Suppressor macrophage treated with lipopolysaccharide for 1 hour (primary cell): Measurements from ENCODE around the gene MOB3B.

Experiments
- DNase-seq, 3 donors: peaks; one replicate each; pipeline ENCODE4 v3.0.0-alpha.2; 2020 to 2022

The MOB3B gene

GRCh38 chr9:27414220-27414761 lies 115.3 kb downstream of the MOB3B start:
- DNase-seq: no peak

GRCh38 chr9:27413511-27414219 lies 115.9 kb downstream of the MOB3B start:
- DNase-seq: no peak

GRCh38 chr9:27412963-27413362 lies 116.7 kb downstream of the MOB3B start:
- no peak for DNase-seq

GRCh38 chr9:27412081-27412480 lies 117.5 kb downstream of the MOB3B start:
- DNase-seq: no peak

GRCh38 chr9:27408482-27408881 lies 121.1 kb downstream of the MOB3B start:
- DNase-seq: no peak

GRCh38 chr9:27408001-27408400 lies 121.6 kb downstream of the MOB3B start:
- peak; percentile 14 to 24 (median 17) for DNase-seq

GRCh38 chr9:27407491-27407890 lies 122.1 kb downstream of the MOB3B start:
- DNase-seq: peak in 1 of 3 donors; percentile 3

GRCh38 chr9:27404661-27405060 lies 125.0 kb downstream of the MOB3B start:
- peak in 2 of 3 donors; percentile 27 to 35 for DNase-seq

GRCh38 chr9:27402626-27403025 lies 127.0 kb downstream of the MOB3B start:
- DNase-seq: no peak

GRCh38 chr9:27400334-27400880 lies 129.2 kb downstream of the MOB3B start:
- no peak for DNase-seq

GRCh38 chr9:27398982-27399653 lies 130.5 kb downstream of the MOB3B start:
- no peak for DNase-seq

GRCh38 chr9:27396495-27396894 lies 133.1 kb downstream of the MOB3B start:
- no peak for DNase-seq

GRCh38 chr9:27395484-27395921 lies 134.1 kb downstream of the MOB3B start:
- no peak for DNase-seq

GRCh38 chr9:27394826-27395201 lies 134.8 kb downstream of the MOB3B start:
- no peak for DNase-seq

- DNase-seq: no peak
Observed at GRCh38 chr9:27394154-27394825, 135.3 kb downstream of the MOB3B start.

- DNase-seq: no peak
Observed at GRCh38 chr9:27393054-27393846, 136.4 kb downstream of the MOB3B start.

- DNase-seq: no peak
Observed at GRCh38 chr9:27392451-27392850, 137.2 kb downstream of the MOB3B start.

GRCh38 chr9:27391040-27391895 lies 138.3 kb downstream of the MOB3B start:
- no peak for DNase-seq

GRCh38 chr9:27388150-27388549 lies 141.5 kb downstream of the MOB3B start:
- DNase-seq: no peak

GRCh38 chr9:27387722-27388121 lies 141.9 kb downstream of the MOB3B start:
- DNase-seq: no peak

- DNase-seq: no peak
Observed at GRCh38 chr9:27386571-27387091, 143.0 kb downstream of the MOB3B start.
